HCT116 (cell line): ENCODE measurements around the gene SHISA8. TPM values are rescaled to one million over a fixed set of nuclear protein-coding genes. Genes with fewer than 3 reads are reported as not detected.

Source experiments
- ATAC-seq: fragments of 200-7000 bp; cut with Tn5 transposase; 2 replicates; pipeline ENCODE4 v1.9.1; 2020; ENCODE audit warnings: mild to moderate bottlenecking, moderate library complexity
- BruUV-seq: library from RNA; stranded (reverse); fragments of 400-500 nt; replicated peaks from 2 replicates; lab custom pipeline; 2021; lab: Mats Ljungman, UMichigan
- CTCF ChIA-PET: fragments of 300-600 bp; sonication (Branson Sonifier 250); formaldehyde crosslinking; loops from one replicate; lab custom pipeline; 2021; ENCODE audit warnings: antibody characterized with exemption; lab: Charles Lee
- POLR2A ChIA-PET: fragments of 300-600, 350-600 bp; sonication (Branson Sonifier 250); formaldehyde crosslinking; loops from one replicate; lab custom pipeline; 2021; ENCODE audit warnings: antibody characterized with exemption; lab: Charles Lee
- RAD21 ChIA-PET, 2 experiments: fragments of 300-600 bp; sonication (Branson Sonifier 250); formaldehyde crosslinking; loops; one replicate each; lab custom pipeline; 2023; ENCODE audit warnings: low total read pairs in 2 of 2; ENCODE audit not compliant: uncharacterized antibody in 2 of 2, unreplicated experiment in 2 of 2, low non-redundant PET in 1 of 2; lab: Charles Lee
- DNase-seq: peaks from one replicate; pipeline ENCODE4 v3.0.0-alpha.2; 2010; ENCODE audit warnings: low read depth, low spot score
- H2AFZ ChIP-seq: fragments of 200-600 bp; shearing (Covaris generic), sonication (generic); 2 replicates; pipeline ENCODE4 v1.6.1; 2017; ENCODE audit warnings: low read depth, mixed run types, mixed read lengths, antibody characterized with exemption, low read length; ENCODE audit not compliant: poor library complexity, severe bottlenecking
- H3K27ac ChIP-seq: 2 replicates; pipeline ENCODE4 v1.5.1; 2012; ENCODE audit warnings: low read depth, low read length
- H3K27me3 ChIP-seq: fragments of 200-600 bp; sonication (generic); 2 replicates; pipeline ENCODE4 v1.6.1; 2016; ENCODE audit warnings: mixed run types, low read length, mixed read lengths; ENCODE audit not compliant: insufficient read depth
- H3K36me3 ChIP-seq, 2 experiments: fragments of 200-500 bp in 1 of 2; fragments of 200-600 bp in 1 of 2; sonication (Bioruptor generic) in 1 of 2; sonication (generic) in 1 of 2; 2 replicates each; pipeline versions ENCODE4 v1.5.1 to v1.6.1; 2014 to 2016; ENCODE audit warnings: low read length in 2 of 2, inconsistent platforms in 1 of 2, mixed read lengths in 1 of 2, mixed run types in 1 of 2; ENCODE audit not compliant: insufficient read depth in 2 of 2, control insufficient read depth in 1 of 2
- H3K4me1 ChIP-seq, 2 experiments: fragments of 200-600 bp in 1 of 2; sonication (generic) in 1 of 2; 2 replicates each; pipeline versions ENCODE4 v1.5.1 to v1.6.1; 2012 to 2017; ENCODE audit warnings: low read length in 2 of 2, inconsistent platforms in 1 of 2, mild to moderate bottlenecking in 1 of 2, mixed read lengths in 1 of 2, mixed run types in 1 of 2, moderate library complexity in 1 of 2; ENCODE audit not compliant: insufficient read depth in 2 of 2, control insufficient read depth in 1 of 2
- H3K4me2 ChIP-seq: fragments of 200-600 bp; sonication (generic); 2 replicates; pipeline ENCODE4 v1.6.1; 2017; ENCODE audit warnings: mixed run types, low read length, mixed read lengths
- H3K4me3 ChIP-seq, 2 experiments: fragments of 200-600 bp in 1 of 2; sonication (generic) in 1 of 2; replicated peaks in 1 of 2; 2 replicates each; pipeline ENCODE4 v1.5.1; 2011 to 2016; ENCODE audit warnings: low read length in 2 of 2, control low read depth in 1 of 2, low read depth in 1 of 2, mild to moderate bottlenecking in 1 of 2, mixed read lengths in 1 of 2, mixed run types in 1 of 2
- H3K79me2 ChIP-seq: fragments of 200-600 bp; sonication (generic); 2 replicates; pipeline ENCODE4 v1.6.1; 2017; ENCODE audit warnings: mild to moderate bottlenecking, mixed run types, low read length, moderate library complexity, mixed read lengths; ENCODE audit not compliant: insufficient read depth
- H3K9ac ChIP-seq: fragments of 200-600 bp; sonication (generic); 2 replicates; pipeline ENCODE4 v1.6.1; 2016; ENCODE audit warnings: low read length, mixed read lengths
- H3K9me2 ChIP-seq: fragments of 200-600 bp; sonication (generic), shearing (Covaris generic); 2 replicates; pipeline ENCODE4 v1.6.1; 2017; ENCODE audit warnings: mixed run types, mild to moderate bottlenecking, moderate library complexity; ENCODE audit not compliant: insufficient read depth
- H3K9me3 ChIP-seq, 2 experiments: fragments of 200-500 bp in 1 of 2; fragments of 200-600 bp in 1 of 2; sonication (Bioruptor generic) in 1 of 2; sonication (generic) in 1 of 2; 2 replicates each; pipeline ENCODE4 v1.6.1; 2014 to 2017; ENCODE audit warnings: low read length in 2 of 2, mixed read lengths in 2 of 2, inconsistent platforms in 1 of 2, low read depth in 1 of 2, mild to moderate bottlenecking in 1 of 2, mixed run types in 1 of 2, moderate library complexity in 1 of 2; ENCODE audit not compliant: control insufficient read depth in 1 of 2, insufficient read depth in 1 of 2
- H4K20me1 ChIP-seq: fragments of 200-600 bp; sonication (generic), shearing (Covaris generic); 2 replicates; pipeline ENCODE4 v1.6.1; 2017; ENCODE audit warnings: mixed run types, mild to moderate bottlenecking, moderate library complexity; ENCODE audit not compliant: insufficient read depth
- CBX3 ChIP-seq: IDR thresholded peaks from 2 replicates; pipeline ENCODE4 v1.6.1; 2012; ENCODE audit warnings: low read depth
- CEBPB ChIP-seq: IDR thresholded peaks from 2 replicates; pipeline ENCODE4 v1.6.1; 2012; ENCODE audit warnings: low read depth
- EGR1 ChIP-seq: IDR thresholded peaks from 2 replicates; pipeline ENCODE4 v1.6.1; 2012; ENCODE audit warnings: low read depth
- ELF1 ChIP-seq: IDR thresholded peaks from 2 replicates; pipeline ENCODE4 v1.6.1; 2012; ENCODE audit warnings: low read depth, borderline replicate concordance
- EZH2phosphoT487 ChIP-seq: fragments of 200-600 bp; IDR thresholded peaks from 2 replicates; pipeline ENCODE4 v1.6.1; 2018; ENCODE audit warnings: antibody characterized with exemption, borderline replicate concordance
- FOSL1 ChIP-seq: IDR thresholded peaks from 2 replicates; pipeline ENCODE4 v1.6.1; 2012; ENCODE audit warnings: low read depth
- JUND ChIP-seq: IDR thresholded peaks from 2 replicates; pipeline ENCODE4 v1.6.1; 2012
- POLR2A ChIP-seq: IDR thresholded peaks from 2 replicates; pipeline ENCODE4 v1.7.0; 2011; ENCODE audit warnings: borderline replicate concordance; ENCODE audit not compliant: insufficient read depth, insufficient read length; ENCODE audit errors: extremely low read depth
- REST ChIP-seq: IDR thresholded peaks from 2 replicates; pipeline ENCODE4 v1.6.1; 2012; ENCODE audit warnings: low read depth
- SIN3A ChIP-seq: IDR thresholded peaks from 2 replicates; pipeline ENCODE4 v1.6.1; 2012; ENCODE audit warnings: low read depth
- SRF ChIP-seq: IDR thresholded peaks from 2 replicates; pipeline ENCODE4 v1.6.1; 2012; ENCODE audit warnings: low read depth
- TCF7L2 ChIP-seq: IDR thresholded peaks from 2 replicates; pipeline ENCODE4 v1.7.0; 2011; ENCODE audit warnings: borderline replicate concordance, inconsistent platforms; ENCODE audit not compliant: insufficient read depth, insufficient read length; ENCODE audit errors: extremely low read depth
- ZNF274 ChIP-seq: fragments of 200-500 bp; sonication (Bioruptor generic); IDR thresholded peaks from 2 replicates; pipeline ENCODE4 v1.6.1; 2014; ENCODE audit warnings: mild to moderate bottlenecking, low read depth, low read length, inconsistent platforms
- intact Hi-C: fragments of 100-400 bp; cut with micrococcal nuclease; formaldehyde crosslinking; loops from 2 replicates; pipeline ENCODE4 v1.10.0; 2022
- total RNA-seq: library from RNA; stranded (reverse); gene quantifications from one replicate; pipeline ENCODE4 v1.2.1, GENCODE V29; 2021; ENCODE audit not compliant: unreplicated experiment

Gene SHISA8
- total RNA-seq, 1 experiment from 2014 or later, result 13.9 TPM

DNA sequence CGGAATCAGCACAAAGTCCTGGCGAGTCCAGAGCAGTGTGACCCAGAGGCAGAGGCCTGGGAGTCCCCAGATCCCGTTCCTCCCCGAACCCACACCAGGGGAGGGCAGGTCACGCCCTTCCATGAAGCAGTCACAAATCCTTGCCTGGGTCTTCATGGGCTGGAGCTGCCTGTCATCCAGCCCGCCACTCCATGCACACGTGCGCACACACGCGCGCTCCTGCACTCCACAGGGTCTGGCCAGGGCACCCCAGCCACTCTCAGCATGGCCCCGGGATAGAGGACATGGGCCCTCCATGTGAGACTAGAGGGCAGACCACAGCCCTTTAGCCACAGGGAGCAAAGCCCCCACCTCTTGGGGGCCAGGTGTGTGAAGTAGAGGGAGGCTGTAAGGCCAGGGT is 17.5 kb upstream of the SHISA8 start:
- no TSS peak for BruUV-seq
- CTCF ChIA-PET, result interaction anchor here (1.7 kb wide), 1 partner anchor 235 kb away, joined by 4 read pairs; no protein-coding TSS in a partner anchor

DNA sequence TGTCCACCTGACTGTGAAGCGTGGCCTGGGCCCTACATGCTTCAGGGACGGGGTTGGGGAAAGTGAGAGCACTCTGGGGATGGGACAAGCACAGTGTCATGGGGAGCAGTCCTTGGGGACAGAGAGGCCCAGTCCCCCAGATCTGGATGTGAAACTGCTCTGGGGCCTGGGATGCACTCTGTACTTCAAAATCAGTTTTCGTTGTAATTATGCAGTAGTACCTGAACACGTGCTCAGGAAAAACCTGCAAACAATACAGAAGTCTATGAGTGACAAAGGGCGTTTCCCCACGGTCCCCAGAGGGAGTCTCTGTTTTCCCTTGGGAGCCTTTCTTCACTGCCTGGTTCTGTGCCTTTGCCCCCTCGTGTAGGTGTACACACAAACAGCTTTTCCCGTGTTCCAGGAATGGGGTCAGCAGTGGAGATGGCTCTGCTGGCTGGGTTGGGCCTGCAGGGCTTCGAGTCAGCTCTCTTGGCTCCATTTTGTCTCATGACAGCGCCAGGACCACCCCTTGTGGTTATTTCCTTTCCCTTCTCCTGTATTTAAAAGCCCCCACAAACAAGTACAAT is 16.9 kb upstream of the SHISA8 start:
- H3K36me3 ChIP-seq, result peaks cover 0 to 7% of the 10 kb centered on the region in 2 experiments; a peak in 2 of 4 replicates
- no peak for DNase-seq
- no peak overlapping the region for H3K4me2 ChIP-seq
- TF ChIP-seq REST (no peak), ZNF274 (no peak), SIN3A (no peak), TCF7L2 (no peak), CBX3 (no peak)
- TF ChIP-seq, all 23 proteins: peak for 0
- POLR2A ChIA-PET, result no interaction called here
- ATAC-seq, result no peak
- Histone ChIP-seq H3K27me3 (no peaks in the 10 kb centered on the region), H3K9me2 (no peaks in the 10 kb centered on the region), H3K9ac (no peak overlapping the region), H3K4me3 (no peak overlapping the region), H3K9me3 (no peaks in the 10 kb centered on the region), H4K20me1 (no peaks in the 10 kb centered on the region), H3K4me1 (no peaks in the 10 kb centered on the region), H3K79me2 (no peaks in the 10 kb centered on the region), H2AFZ (no peak overlapping the region), H3K27ac (no peak overlapping the region)
- no TSS peak for BruUV-seq
- RAD21 ChIA-PET, result no interaction called here
- intact Hi-C loops, result no loop called here
- CTCF ChIA-PET, result interaction anchor here (1.7 kb wide), 1 partner anchor 235 kb away, joined by 4 read pairs; no protein-coding TSS in a partner anchor

More for the DNA sequence above, 17.5 kb upstream of the SHISA8 start:
- Histone ChIP-seq H3K79me2 (no peaks in the 10 kb centered on the region), H3K4me3 (no peak overlapping the region), H3K9me3 (no peaks in the 10 kb centered on the region), H2AFZ (no peak overlapping the region), H3K9me2 (no peaks in the 10 kb centered on the region), H3K27ac (no peak overlapping the region), H3K4me1 (no peaks in the 10 kb centered on the region), H3K36me3 (peaks cover 0 to 11% of the 10 kb centered on the region in 2 experiments; a peak in 2 of 4 replicates), H3K9ac (no peak overlapping the region), H3K4me2 (no peak overlapping the region), H3K27me3 (no peaks in the 10 kb centered on the region), H4K20me1 (no peaks in the 10 kb centered on the region)
- DNase-seq (no peak), ATAC-seq (no peak)
- RAD21 ChIA-PET, result no interaction called here
- TF ChIP-seq ELF1, result no peak
- no peak for TF ChIP-seq JUND
- TF ChIP-seq EGR1, result no peak
- no peak for TF ChIP-seq TCF7L2
- TF ChIP-seq FOSL1, result no peak
- no peak for TF ChIP-seq SRF
- TF ChIP-seq EZH2phosphoT487, result no peak
- no peak for TF ChIP-seq POLR2A
- TF ChIP-seq ZNF274, result no peak
- no peak for TF ChIP-seq CEBPB
- intact Hi-C loops, result no loop called here
- POLR2A ChIA-PET, result no interaction called here
